ENCODE results near the gene PKD1L1.

The PKD1L1 gene

DNA sequence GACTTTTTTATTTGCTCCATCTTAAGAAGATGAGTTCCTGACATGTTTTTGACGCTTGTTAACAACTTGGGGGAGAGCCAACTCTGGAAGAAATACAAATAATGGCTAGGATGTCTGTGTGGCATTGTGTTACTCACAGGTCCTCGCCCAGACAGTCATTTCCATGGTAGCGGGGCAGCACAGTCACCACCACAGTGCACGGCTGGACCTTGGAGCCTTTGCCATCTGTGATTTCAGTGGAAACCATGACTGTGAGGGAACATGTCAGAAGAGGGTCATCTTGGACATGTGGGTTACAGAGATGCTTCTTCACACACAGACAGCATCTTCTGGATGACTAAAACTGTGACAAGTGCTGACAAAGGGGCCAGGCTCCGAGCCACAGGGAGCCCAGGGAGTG is 74.5 kb downstream of the PKD1L1 start:
- no peak for DNase-seq

DNA sequence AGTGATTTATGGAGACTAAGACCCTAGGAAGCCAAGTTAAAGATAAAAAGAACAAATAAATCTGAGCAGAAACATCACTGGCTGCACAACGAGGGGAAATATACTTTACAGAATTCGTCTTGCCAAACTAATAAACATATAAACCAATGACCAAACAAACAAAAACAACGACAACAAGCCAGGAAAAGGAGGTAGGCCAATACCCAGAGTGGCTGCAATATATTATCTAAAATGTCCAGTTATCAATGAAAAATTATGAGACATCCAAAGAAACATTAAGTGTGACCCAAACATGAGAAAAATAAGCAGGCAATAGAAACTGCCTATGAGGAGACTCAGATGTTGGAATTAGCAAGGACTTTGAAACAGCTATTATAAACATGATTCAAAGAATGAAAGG is 81.0 kb downstream of the PKD1L1 start:
- no peak for DNase-seq

DNA sequence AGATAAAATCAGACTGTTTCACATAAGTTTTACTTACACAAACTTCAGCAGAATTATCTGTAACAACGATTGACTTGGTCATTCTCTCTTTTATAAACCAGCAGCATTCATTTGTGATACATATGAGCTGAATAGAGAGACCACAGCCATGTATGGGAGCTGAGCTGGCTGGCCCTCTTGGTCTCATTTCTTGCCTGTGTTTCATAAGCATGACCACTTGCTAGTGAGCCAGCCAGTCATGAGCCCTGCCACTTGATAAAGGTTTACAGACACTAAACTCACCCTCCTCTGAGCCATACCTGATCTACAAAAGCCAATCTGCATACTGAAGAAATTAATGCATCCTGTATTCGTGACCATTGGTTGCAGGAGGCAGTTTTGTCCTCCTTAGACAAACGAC is 82.1 kb downstream of the PKD1L1 start:
- no peak for DNase-seq

DNA sequence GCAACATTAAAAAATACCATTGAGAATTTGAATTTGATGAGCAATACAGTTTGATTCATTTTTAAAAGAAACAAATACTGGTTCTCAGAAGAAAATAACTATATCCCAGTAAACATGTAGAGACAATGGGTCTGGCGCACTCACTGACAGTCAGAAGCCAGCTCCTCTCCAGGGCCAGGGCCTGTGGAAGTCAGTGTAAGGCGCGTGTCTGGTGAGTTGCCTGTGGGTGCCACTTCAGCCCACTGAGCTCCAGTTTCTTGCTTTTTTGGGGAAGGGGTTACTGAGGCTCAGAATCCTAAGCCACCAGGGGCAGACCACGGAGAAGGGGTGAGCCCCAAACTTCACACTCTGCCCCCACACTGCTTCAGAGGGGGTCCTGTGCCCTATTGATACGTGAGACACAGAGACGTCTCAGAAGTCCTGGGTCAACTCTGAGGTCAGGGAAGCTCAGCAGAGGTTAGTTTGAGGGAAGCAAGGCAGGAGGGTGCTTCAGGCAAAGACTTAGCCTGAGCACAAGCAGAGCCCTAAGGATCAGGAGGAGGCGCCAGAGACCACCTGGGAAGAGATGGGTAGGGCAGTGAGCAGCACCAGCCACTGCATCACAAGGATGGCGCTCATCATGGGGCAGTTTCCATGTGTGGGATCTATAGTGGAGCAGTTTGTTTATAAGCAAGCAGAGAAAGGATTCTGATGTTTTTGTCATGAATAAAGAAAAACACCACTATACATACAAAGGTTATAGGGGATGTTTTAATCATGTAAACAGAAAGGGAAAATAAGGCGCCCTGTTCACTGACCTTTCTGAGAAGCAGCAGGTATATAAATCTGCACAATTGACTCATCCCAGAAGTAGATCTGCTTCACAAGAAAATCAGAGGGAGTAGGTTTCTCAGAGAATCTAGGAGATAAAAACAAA is 95.7 kb downstream of the PKD1L1 start:
- no peak for DNase-seq

DNA sequence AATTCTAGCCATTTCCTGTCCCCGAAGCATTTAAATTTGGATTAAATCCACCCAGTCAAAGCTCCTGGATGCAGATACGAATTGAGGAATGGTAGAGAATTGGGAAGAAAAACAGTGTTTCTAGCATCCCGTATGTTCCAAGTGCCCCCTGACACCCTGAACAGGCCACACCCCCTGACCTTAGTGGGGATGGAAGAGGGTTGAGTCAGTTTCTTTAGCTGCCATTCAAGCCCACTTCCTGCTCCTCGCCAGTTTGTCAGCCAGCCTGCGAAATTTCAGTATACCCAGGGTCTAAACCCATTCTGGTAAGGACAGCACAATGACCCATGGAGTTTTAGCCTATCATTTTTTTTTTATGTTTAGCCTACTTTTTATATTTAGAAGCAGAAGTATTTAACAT is 101.1 kb downstream of the PKD1L1 start:
- no peak for DNase-seq

DNA sequence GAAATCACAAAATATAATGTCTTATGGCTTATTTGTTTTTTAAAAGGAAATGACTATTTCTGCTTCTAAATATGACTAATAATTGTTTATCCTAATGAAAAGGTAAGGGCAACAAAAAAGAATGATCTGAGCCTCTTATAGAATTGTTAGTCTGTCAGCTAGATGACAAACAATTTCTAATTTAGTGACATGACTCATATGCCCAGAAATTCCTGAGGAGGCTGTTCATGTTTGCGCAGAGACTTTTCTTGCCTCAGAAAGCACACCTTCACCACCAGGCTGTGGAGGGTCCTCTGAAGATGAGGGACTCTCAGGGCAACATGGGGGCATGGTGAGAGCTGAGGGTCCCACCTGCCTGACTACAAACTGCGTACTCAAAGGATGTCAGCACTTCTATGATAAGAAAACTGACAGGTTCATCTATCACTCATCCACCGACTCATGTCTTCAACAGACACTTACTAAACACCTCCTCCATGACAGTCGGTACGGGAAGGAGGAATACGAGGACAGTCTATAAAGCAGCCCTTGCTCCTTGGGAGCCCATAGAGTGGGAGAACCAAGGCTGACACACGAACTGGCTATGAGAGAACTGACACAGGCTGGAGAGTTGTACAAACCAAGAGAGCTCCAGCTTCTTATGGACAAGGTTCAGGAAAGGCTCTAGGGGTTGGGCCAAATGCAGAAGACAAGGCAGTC is 102.0 kb downstream of the PKD1L1 start:
- DNase-seq, result no peak

DNA sequence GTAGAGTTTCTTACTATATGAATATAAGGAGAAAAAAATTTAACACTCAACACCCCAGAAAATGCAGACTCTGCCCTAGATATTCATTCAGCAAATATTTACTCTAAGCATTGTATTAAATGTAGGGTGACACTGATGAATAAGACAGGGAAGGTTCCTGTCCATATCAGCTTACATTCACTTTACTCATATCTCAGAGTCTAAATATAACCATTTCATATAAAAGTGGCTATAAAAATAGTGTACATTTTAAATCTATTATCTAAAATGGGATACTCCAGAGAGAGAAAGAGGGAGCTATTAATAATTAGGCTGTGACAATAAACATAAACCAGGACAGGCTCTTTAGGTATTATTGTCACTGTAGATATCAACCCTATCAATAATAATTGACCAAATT is 104.0 kb downstream of the PKD1L1 start:
- no peak for DNase-seq

DNA sequence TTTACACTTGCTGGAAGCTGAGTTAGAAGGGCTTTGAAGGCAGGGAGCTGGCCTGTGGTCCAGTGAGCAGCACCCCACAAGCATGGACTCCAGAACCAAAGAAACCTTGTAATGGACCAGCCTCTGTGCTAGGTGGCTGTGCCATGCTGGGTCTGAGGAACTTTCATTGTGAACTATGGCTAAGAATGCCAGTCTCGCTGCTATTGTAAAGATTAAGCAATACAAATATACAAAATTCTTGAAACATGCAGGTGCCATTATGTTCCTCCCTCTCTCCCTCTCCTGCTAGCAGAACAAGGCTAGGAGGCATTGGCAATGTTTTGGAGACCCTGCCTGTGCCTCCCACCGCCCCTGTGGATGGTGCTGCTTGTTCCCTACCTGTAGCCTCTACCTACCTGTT is 105.0 kb downstream of the PKD1L1 start:
- DNase-seq, result no peak

DNA sequence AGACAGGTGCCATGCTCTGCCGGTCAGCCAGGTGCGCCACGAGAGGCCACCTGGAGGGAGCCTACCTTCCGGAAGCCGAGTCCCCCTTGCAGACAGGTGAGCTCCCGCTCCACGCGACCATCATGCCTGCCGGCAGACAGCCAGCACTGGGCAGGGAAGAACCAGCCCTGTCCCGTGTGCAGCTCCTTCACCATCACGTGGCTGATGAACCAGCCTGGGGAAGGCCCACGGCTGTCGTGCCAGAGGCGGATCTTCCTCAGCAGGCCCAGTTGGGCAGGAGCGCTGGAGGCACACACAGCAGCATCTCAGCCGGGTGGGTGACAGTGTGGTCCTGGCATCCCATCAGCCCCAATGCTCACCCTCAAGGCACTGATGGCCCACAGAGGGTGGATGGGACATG is 108.9 kb downstream of the PKD1L1 start:
- no peak for DNase-seq

DNA sequence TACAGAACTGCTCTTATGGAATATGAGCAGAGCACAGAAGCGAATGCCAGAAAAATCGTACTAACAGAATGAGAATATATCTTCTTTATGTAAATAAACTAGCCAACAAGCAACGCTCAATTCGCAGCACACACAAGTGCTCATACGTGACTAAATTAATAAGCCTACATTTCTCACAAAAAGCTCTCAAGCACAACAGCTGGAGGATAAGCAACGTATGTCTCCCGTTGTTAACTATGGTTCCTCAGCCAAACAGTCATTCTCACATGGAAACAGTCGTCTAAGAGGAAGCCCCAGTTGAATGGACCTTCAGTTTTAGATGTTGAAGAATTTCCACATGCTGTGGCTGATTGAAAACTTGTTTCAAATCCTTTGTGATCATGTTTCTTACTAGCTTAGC is 110.4 kb downstream of the PKD1L1 start:
- no peak for DNase-seq

DNA sequence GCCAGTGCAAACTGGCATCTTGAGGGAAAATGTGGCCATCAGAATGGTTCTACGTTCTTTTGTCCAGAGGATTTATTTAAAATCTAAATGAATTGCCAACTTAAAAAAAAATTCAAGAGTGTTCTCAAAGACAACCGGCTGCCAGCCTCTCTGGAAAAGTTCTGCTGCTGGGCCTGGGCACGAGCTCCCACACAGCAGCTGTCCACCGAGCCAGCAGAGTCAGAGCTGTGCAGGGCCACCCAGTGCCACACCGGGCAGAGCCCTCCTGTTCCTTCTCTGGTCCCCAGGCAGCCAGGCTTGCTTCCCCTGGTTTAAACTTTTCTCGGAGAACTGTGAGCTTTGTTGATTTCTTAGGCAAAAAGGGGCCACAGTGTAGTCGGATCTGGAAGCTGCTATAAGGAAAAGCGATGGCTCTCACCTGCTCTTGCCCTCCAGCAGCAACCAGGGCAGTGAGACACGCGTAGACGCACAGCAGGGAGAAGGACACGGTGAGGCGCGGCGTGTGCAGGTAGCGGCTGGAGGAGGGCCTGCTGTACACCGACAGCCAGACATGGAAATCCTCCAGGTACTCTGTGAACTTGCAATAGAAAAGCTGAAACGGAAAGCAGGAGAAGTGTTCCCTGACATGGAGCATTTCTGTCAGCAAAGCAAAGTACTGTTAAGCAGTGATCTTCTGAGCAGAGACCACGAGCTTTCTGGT is 111.6 kb downstream of the PKD1L1 start:
- no peak for DNase-seq

DNA sequence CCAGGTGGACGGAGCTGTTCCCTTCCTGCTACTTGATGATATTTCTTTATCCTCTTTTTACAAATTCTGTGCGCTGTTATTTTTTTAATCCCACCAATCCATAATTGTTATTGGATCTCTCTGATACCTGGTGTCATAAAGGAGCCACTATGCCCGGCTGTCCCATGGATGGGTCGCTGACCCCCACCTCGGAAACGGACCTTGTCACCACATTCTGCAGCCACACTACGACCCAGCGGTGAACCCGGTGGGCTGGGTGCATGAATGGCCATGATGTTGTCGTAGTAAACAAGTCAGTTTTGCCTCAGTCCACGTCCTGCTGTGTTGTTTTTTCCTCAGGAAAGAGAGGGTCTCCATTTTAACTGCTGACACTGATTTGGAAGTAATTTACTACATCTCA is 112.2 kb downstream of the PKD1L1 start:
- DNase-seq, result no peak

DNA sequence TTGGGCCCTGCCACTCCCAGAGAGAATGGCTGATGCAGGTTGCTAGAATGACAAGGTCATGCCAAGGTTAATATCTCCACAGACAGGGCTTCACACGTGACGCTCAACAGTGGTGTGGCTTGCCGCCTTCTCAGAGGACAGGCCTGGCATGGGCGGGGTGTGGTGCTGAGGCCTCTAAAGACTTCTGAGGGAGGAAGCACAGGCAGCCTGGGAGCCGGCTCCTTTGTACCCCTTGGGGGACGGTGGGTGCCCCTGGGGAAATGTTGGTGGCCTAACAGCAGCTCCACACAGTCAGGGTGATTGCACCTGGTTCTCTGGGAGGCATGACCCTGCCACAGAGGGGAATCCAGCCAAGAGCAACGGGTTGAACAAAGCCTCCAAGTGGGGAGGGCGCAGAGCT is 115.1 kb downstream of the PKD1L1 start:
- no peak for DNase-seq

DNA sequence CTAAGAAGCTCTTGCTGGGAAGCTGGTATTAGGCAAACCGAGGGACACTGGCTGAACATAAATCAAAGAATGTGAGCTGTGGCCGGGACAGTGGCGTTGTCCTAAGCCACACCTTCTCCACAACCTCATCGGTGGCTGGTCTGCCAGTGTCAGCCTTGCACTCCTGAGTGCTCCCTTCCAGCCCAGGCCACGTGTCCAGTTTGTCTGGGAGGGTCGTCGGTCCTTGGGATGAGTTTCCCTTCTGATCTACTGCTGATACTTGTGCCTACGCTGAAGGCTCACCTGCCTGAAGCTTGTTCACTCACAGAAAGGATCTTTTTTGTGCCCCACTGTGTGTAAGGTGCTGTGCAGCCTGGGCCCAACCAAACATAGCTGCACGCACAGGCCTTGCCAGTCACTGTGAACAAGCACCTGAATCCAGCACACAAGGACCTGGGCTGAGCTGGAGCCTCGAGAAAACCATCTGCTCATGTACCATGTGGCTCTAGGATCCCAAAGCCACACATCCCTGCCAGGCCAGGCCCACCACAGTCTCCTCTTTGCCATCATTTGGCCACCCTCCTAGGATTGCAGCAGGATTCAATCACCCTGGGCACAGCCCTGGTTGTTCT is 116.1 kb downstream of the PKD1L1 start:
- DNase-seq, result no peak

DNA sequence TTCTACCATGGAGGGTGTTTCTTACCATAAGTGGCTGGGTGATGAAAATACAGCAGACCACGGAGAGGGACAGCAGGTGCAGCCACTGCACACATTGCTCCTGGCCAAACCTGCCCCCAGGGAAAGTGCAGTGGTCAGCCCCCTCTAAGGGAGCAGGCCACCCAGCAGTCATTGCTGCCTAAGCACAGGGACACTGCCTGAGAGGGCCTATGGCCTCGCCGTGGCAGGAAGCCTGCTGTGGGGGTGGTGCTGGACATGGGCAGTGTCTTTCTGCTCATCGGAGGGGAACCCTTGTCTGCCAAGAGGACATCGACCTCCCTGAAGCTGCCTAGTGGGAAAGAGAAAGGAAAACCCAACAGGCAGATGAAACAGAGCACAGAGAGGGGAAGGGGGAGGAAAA is 118.3 kb downstream of the PKD1L1 start:
- no peak for DNase-seq

DNA sequence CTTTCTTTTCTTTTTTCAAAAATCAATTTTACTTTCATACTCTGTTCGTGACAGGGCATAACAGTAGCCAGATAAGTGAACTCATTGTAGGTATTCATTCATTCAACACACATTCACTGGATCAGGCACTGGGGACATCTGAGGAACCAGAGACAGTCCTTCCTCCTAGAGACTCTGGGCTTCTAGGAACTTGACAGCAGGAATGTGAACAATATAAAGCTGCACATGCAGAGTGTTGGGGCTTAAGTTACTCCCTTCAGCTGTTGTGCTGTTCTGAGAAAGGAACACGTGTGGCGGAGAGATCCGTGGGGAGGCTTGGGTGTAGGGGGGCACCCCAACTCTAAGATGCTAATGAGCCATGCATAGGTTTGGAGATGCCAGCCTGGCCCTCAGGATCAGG is 120.4 kb downstream of the PKD1L1 start:
- DNase-seq, result no peak

DNA sequence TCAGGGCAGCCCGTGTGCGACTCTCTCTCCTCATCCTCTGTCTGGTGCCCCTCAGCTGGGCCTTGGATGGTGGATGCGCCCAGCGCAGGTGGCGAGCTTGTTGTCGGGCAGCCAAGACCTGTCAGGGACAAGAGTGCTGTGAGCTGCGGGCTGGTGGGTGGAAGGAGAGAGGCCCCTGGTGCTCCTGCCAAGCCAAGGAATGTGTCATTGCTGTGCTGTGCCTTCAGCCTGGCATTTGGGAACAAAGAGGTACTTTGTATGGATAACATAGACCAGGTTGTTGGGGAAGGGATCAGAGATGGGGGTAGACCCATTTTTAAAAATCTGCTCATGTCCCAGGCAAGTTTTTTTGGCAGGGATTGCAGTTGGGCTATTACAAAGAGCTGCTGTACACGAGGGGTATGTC is 120.9 kb downstream of the PKD1L1 start:
- DNase-seq, result no peak

DNA sequence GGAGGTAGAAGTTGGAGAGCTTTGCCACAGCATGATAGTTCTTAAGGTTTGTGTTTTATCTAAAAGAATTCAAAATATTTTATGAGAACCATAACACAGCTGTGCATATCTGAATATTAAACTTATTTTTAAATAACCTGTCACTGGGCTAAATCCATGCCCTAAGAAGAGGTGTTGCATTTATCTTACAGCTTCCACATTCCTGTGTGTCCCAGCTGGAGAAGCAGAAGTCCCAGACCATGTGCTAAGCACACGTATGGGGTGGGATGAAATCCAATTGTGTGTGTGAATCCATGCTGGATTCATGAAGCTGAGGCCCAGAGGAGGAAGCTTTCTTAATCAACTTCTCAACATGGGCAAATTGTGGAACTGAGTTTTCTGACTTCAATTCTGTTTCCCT is 121.5 kb downstream of the PKD1L1 start:
- DNase-seq, result no peak

DNA sequence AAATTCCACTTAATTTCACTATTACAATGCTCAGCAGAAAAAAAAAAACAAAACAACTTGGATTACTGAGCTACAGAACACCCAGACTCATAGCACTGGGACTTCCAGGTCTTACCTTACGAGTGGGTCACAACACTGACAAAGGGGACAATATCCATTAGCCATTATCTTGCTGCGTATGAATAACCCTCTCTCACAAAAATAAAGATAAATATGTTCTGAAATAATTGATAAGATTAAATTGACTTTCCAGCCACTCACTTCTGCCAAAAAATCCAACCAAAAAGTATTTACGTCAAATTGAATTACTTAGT is 128.7 kb downstream of the PKD1L1 start:
- no peak for DNase-seq

DNA sequence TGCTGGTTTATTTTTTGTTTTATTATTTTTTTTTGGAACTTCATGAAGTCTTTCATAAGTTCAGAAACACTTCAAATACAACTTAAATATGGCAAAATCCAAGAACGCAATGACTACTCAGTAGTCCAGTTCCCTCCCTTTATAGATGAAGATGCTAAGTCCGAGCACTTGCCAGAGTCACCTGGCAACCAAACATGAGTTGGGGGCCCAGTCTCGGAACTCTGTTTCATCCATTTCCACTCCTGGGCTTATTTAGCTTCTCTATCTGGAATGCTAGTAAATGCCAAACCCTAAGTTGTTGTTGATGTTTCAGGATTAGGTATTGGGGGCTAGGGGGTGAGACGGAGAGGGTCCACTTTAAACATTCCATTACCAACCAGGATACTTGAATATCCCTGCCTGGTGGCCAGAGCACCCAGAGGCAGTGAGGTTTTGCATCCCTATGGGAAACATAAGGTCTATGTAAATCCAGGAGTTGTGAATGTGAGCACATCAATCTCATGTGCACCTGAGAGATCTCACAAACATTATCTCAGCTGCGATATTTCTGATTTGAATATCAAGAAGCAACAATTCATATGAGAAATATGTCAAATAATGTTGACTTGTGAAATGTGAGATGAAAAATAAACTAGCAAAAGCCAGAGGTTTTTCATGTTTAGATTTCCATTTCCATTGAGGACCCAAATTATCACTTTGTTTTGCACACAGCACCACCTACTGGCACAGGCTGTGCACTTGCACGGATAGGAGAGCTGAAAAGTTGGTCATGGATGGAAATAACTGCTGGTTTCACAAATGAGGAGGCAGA is 129.3 kb downstream of the PKD1L1 start:
- DNase-seq, result no peak

DNA sequence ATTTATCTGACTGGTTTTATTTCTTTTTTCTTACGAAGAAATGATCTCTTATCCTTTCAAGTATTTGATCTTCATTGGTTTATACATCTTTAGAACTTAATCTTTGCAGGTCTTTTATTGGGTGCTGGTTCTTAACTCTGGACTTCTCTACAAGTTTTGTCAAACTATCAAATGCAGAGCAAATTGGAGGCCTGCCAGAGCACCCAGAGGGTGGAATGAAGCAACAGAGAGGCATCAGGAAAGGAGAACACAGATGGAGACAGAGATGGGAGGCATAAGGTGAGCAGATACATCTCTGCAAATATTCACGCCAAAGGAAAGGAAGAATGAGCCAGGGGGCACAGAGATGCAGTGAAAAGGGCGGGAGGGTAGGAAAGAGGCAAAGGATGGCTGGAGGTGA is 130.3 kb downstream of the PKD1L1 start:
- DNase-seq, result no peak

DNA sequence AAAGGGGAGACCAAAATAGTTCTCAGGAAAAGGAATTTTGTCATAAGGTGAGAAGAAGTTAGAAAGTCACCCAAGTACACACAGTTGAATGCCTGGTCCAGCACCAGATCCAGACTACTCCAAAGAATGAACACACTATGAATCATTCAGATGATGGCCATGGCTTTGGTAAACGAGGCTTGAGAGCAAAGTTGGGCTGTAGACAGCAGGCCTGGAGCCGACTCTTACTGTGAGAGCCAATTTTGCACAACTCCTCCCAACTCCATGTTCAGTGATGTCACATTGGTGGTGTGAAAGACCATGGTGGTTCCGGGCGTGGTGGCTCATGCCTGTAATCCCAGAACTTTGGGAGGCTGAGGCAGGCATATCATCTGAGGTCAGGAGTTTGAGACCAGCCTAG is 131.6 kb downstream of the PKD1L1 start:
- DNase-seq, result no peak

DNA sequence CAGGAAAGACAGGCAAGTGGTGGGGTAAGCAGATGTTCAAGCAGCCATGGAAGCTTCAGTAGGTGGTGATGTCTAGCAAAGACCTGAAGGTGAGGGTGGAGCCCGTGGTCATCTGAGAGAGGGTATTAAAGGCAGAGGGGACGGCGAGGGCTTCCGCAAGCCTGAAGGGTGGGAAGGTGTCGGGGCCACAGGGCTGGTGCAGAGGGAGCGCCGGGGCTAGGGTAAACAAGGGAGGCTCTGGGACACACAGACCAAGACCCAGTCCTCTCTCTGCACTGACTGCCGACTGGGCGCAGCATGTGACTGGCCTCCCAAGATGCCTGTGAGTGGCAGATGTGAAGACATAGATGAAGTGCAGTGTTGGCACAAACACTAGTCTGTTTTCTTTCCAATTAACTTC is 132.4 kb downstream of the PKD1L1 start:
- no peak for DNase-seq
